Osteocyte (in vitro differentiated cells): ENCODE measurements around the gene ANKRD18B. TPM values are rescaled to one million over a fixed set of nuclear protein-coding genes. Genes with fewer than 3 reads are reported as not detected.
"Not testable (repeated sequence)": the region's sequence is repeated elsewhere in the genome, so short reads cannot be mapped to it uniquely, and the experiment has no call there.

Source experiments
- DNase-seq: peaks from one replicate; pipeline ENCODE4 v3.0.0; 2021; ENCODE audit warnings: mixed read lengths; ENCODE audit not compliant: unreplicated experiment; ENCODE audit errors: extremely low spot score
- H3K27ac Mint-ChIP-seq: one replicate; pipeline ENCODE4 v1.8.0; 2021; ENCODE audit warnings: mild to moderate bottlenecking, mixed read lengths; ENCODE audit not compliant: unreplicated experiment
- H3K27me3 Mint-ChIP-seq: one replicate; pipeline ENCODE4 v1.8.0; 2021; ENCODE audit warnings: mixed read lengths; ENCODE audit not compliant: unreplicated experiment
- H3K36me3 Mint-ChIP-seq: one replicate; pipeline ENCODE4 v1.8.0; 2021; ENCODE audit warnings: mixed read lengths; ENCODE audit not compliant: unreplicated experiment
- H3K4me1 Mint-ChIP-seq: one replicate; pipeline ENCODE4 v1.8.0; 2021; ENCODE audit warnings: mixed read lengths; ENCODE audit not compliant: unreplicated experiment
- H3K4me3 Mint-ChIP-seq: one replicate; pipeline ENCODE4 v1.8.0; 2021; ENCODE audit warnings: mild to moderate bottlenecking, moderate library complexity, mixed read lengths; ENCODE audit not compliant: unreplicated experiment
- H3K9me3 Mint-ChIP-seq: one replicate; pipeline ENCODE4 v1.8.0; 2021; ENCODE audit warnings: mixed read lengths; ENCODE audit not compliant: unreplicated experiment
- total RNA-seq: library from RNA; stranded (reverse); gene quantifications from 2 replicates; pipeline ENCODE4 v1.2.1, GENCODE V29; 2021
- TF ChIP-seq, protein P1 (sequence below): fragments of 200-600 bp; sonication (generic); IDR thresholded peaks from 2 replicates; pipeline ENCODE4 v1.5.0; 2021; ENCODE audit warnings: antibody characterized with exemption, mild to moderate bottlenecking, moderate library complexity

Gene ANKRD18B
- total RNA-seq, 1 donor from 2014 or later: 15.3 TPM

DNA sequence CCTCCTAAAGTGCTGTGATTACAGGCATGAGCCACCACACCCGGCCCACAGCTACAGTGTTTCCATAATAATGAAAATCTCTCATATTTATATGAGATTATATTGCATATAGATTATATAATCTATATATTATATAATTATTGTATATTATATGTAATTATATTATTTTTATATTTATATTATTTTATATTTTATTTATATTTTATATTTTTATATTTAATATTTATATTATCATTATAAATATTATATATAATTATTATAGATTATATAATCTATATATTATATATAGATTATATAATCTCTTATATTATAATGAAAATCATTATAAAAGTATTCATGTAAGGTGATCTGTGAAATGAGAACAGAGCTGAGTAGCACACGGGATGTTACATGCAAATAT lies 11.5 kb downstream of the ANKRD18B start:
- no peak overlapping the region for H3K4me3 Mint-ChIP-seq
- peak overlapping the region; percentile 85 for H3K27ac Mint-ChIP-seq

DNA sequence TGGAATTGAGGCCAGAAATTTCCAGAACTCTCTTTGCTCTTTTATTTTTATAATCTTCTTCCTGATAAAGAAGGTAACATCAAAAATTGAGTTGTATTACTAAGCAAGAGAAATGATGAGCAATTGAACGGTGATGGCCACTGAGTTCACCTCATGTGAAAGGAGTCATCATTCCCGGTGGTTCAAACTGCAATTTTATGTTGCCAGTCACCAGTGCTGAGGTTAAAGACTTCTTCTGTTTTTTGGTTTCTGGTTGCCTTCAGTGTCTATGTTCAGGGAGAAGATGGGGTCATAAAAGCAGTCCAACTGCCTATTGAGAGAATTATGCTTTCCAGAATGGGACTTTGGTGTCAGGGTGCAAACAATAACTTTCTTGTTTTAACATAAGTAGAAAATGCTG lies 19.4 kb downstream of the ANKRD18B start:
- H3K27me3 Mint-ChIP-seq, H3K4me3 Mint-ChIP-seq, DNase-seq, H3K36me3 Mint-ChIP-seq, H3K27ac Mint-ChIP-seq, H3K9me3 Mint-ChIP-seq: not testable (repeated sequence)
- H3K4me1 Mint-ChIP-seq: peaks cover 23% of the 10 kb centered on the region

More for the DNA sequence above, 11.5 kb downstream of the ANKRD18B start:
- peaks cover 4% of the 10 kb centered on the region for H3K36me3 Mint-ChIP-seq
- H3K9me3 Mint-ChIP-seq: no peaks in the 10 kb centered on the region
- DNase-seq: no peak
- no peaks in the 10 kb centered on the region for H3K27me3 Mint-ChIP-seq
- TF ChIP-seq, protein P1, sequence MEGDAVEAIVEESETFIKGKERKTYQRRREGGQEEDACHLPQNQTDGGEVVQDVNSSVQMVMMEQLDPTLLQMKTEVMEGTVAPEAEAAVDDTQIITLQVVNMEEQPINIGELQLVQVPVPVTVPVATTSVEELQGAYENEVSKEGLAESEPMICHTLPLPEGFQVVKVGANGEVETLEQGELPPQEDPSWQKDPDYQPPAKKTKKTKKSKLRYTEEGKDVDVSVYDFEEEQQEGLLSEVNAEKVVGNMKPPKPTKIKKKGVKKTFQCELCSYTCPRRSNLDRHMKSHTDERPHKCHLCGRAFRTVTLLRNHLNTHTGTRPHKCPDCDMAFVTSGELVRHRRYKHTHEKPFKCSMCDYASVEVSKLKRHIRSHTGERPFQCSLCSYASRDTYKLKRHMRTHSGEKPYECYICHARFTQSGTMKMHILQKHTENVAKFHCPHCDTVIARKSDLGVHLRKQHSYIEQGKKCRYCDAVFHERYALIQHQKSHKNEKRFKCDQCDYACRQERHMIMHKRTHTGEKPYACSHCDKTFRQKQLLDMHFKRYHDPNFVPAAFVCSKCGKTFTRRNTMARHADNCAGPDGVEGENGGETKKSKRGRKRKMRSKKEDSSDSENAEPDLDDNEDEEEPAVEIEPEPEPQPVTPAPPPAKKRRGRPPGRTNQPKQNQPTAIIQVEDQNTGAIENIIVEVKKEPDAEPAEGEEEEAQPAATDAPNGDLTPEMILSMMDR: no peak
- H3K4me1 Mint-ChIP-seq: peaks cover 8% of the 10 kb centered on the region

DNA sequence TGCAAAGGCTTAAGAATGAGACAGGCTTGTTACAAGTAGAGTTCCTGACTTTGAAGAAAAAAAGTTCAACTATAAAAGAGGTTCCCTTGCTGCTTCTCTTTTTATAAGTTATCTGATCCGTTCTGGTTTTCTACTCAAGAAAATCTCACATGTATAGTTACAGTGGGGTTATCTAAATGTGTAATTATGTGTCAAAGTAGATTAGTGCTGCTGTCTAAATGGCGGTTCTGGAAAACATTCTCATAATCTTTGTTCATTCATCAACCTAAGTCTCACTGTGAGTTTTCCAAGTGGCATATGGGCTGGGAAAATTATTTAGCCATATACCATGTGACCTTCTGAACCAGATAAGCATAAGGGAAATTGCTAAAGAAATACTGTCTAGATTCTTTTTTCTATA lies 21.7 kb downstream of the ANKRD18B start:
- not testable (repeated sequence) for H3K27ac Mint-ChIP-seq, H3K27me3 Mint-ChIP-seq, H3K9me3 Mint-ChIP-seq, H3K4me3 Mint-ChIP-seq, DNase-seq, H3K36me3 Mint-ChIP-seq
- H3K4me1 Mint-ChIP-seq: peaks cover 46% of the 10 kb centered on the region

DNA sequence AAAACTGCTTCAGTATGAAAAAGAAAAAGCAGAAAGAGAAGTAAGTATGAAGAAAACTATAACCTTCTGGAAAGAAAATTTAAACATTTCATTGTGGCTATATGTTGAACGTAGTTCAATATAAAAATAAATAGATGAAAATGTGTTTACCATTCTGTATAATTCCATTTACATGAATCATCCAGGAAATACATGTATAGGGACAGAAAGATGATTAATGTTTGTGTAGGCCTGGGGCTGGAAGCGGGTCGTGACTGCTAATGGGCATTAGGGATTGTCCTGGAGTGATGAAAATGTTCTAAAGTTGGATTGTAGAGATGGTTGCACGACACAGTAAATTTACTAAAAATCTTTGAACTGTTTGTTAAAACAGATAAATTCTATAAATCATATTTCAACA lies 24.8 kb downstream of the ANKRD18B start:
- not testable (repeated sequence) for H3K27me3 Mint-ChIP-seq, DNase-seq, H3K36me3 Mint-ChIP-seq, H3K4me3 Mint-ChIP-seq, H3K9me3 Mint-ChIP-seq
- Mint-ChIP-seq H3K4me1 (peaks cover 55% of the 10 kb centered on the region), H3K27ac (peak overlapping the region; percentile 97)

DNA sequence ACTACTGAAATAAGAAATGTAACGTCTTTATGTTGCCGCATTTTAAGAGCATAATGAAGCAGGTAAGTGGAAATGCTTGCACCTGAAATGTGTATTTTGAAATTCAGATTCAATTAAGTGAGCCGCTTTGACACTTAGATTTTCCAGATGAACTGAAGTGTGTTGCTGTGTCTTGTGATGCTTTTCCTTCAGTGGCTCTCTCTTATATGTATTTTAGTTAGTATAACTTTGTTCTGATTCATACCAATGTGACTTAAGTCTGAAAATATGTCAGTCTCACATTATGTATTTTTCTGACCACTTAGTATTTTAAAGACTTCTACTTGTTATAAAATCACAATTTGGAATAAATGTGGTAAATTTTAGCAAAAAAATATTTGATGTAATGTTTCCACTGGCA lies 25.4 kb downstream of the ANKRD18B start:
- not testable (repeated sequence) for H3K27me3 Mint-ChIP-seq, H3K9me3 Mint-ChIP-seq, DNase-seq, H3K36me3 Mint-ChIP-seq
- Mint-ChIP-seq H3K4me1 (peaks cover 55% of the 10 kb centered on the region), H3K4me3 (peak overlapping the region; percentile 51), H3K27ac (peak overlapping the region; percentile 97)

DNA sequence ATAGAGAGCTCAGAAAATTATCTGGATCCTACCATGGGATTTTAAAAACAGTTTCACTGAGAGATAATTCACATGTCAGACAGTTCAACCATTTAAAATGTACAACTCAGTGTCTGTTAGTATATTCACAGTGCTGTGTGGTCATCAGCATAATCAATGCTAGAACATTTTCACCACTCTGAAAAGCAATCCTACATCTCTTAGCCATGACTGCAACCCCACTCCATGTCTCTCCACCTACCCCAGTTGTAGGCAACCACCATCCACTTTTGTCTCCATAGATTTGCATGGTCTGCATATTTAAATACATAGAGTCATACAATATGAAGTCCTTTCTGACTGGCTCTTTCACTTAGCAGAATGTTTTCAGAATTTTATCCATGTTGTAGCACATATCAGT lies 27.1 kb downstream of the ANKRD18B start:
- DNase-seq, H3K9me3 Mint-ChIP-seq: not testable (repeated sequence)
- H3K4me1 Mint-ChIP-seq: peaks cover 52% of the 10 kb centered on the region

DNA sequence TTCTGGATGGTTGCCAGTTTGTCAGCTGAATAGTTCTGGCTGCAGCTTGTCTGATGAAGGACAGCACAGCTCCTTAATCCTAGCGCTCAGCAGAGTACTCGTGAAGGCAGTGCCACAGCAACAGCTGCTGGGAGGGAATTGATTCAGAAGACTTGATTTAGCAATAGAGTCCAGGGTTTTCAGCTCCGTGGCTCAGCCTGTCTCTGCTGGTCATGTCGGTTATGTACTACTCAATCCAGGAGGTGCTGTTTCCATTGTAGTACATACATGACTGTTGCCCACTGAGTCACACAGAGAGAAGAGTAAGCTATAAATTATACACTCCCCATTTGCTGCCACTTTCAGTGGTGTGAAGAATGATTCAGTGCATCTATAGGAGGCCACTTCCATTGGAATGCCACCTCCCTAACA lies 28.3 kb downstream of the ANKRD18B start:
- not testable (repeated sequence) for H3K9me3 Mint-ChIP-seq, DNase-seq, H3K36me3 Mint-ChIP-seq, H3K27me3 Mint-ChIP-seq, H3K4me3 Mint-ChIP-seq
- peaks cover 44% of the 10 kb centered on the region for H3K4me1 Mint-ChIP-seq
- peak overlapping the region; percentile 48 for H3K27ac Mint-ChIP-seq

More for the DNA sequence above, 27.1 kb downstream of the ANKRD18B start:
- H3K27ac Mint-ChIP-seq, H3K36me3 Mint-ChIP-seq, H3K4me3 Mint-ChIP-seq, H3K27me3 Mint-ChIP-seq: not testable (repeated sequence)

DNA sequence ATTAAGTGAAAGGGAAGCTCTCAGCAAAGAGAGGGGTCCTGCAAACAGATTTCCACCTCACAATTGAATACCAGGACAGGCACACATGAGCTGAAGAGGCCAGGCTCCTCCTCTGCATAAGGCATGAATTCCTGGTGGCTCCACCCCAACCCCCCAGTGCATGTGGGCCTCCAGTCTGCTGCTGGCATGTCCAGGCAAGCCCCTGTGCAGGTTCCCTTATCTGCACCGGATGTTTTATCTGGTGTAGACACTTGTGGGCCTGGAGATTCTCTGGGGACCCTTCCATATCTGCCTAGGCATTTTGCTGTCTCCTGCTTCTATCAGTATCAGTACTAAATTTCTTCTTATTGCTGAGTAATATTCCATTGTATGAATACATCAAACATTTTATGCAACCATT lies 36.2 kb downstream of the ANKRD18B start:
- DNase-seq, H3K4me1 Mint-ChIP-seq, H3K4me3 Mint-ChIP-seq, H3K9me3 Mint-ChIP-seq, H3K27ac Mint-ChIP-seq, H3K27me3 Mint-ChIP-seq: not testable (repeated sequence)
- H3K36me3 Mint-ChIP-seq: peaks cover 10% of the 10 kb centered on the region

DNA sequence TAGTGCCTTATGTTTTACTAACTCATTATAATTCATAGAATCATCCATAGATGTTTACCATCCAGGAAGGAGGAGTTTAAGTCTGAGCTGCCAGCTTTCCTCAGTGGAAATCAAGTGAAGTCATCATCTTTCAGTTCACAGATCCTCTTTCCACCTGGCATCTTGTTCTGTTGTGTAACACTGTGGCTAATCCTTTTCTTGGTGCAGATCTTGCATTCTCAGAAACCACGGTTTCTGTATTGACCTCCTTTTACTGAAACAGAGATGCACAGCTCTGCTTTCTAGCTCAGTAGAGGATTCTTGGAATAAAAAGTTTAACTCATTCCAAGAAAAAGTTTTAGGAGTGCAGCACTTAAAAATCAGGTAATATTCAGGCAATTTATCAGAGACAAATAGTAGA lies 38.1 kb downstream of the ANKRD18B start:
- DNase-seq: not testable (repeated sequence)

DNA sequence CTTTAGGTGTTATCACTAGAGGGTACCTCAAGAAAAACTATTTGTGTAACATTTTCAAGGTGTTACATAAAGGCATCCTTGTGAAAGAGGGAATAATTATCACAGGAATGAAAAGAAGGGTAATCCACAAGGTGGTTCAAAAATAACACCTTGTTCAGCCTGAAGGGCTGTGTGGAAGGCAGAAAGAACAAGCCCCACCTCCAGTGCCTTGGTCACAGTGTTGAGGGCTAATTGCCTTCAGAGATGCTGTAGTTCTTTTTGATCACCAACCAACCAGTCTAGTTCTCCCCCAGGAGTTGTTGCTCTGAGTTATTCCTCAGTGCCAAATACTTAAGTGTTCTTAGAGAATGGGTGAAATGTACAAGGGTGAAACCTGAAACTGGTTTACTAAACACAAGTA lies 43.7 kb downstream of the ANKRD18B start:
- H3K36me3 Mint-ChIP-seq: peaks cover 26% of the 10 kb centered on the region
- H3K9me3 Mint-ChIP-seq, DNase-seq, H3K27me3 Mint-ChIP-seq, H3K4me3 Mint-ChIP-seq, H3K27ac Mint-ChIP-seq, H3K4me1 Mint-ChIP-seq: not testable (repeated sequence)

More for the DNA sequence above, 38.1 kb downstream of the ANKRD18B start:
- peaks cover 11% of the 10 kb centered on the region for H3K36me3 Mint-ChIP-seq
- not testable (repeated sequence) for H3K4me3 Mint-ChIP-seq, H3K27me3 Mint-ChIP-seq, H3K9me3 Mint-ChIP-seq, H3K27ac Mint-ChIP-seq, H3K4me1 Mint-ChIP-seq

DNA sequence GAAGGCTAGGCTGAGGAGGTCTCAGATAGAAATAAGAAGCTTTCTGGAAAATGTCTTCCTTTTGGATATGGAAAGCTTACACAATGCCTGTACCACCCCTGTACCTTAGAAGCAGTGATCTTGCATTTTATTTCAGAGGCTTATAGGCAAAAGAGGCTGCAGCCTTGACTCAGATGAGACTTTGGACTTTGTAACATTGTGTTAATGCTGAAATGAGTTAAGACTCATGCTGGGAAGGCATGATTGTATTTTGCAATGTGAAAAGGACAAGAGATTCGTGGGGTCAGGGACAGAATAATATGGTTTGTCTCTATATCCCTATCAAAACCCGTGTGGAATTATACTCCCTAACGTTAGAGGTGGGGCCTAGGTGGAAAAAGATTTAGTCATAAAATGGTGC lies 53.7 kb downstream of the ANKRD18B start:
- not testable (repeated sequence) for H3K4me3 Mint-ChIP-seq, H3K9me3 Mint-ChIP-seq, H3K27ac Mint-ChIP-seq, H3K4me1 Mint-ChIP-seq, H3K27me3 Mint-ChIP-seq, DNase-seq
- peaks cover 14% of the 10 kb centered on the region for H3K36me3 Mint-ChIP-seq

DNA sequence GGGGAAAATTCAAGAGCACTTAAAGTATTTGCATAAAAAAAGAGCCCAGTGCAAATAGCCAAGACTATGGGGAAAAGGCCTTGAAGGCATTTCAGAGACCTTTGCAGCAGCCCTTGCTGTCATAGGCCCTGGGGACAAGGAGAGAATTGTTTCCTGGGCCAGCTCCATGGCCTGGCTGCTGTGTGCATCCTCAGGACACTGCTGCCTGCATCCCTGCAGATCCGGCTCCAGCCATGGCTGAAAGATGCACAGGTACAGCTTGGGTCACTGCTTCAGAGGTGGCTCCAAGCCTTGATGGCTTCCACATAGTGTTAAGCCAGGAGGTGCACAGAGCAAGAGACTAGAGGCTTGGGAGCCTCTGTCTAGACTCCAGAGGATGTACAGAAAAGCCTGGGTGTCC lies 55.9 kb downstream of the ANKRD18B start:
- not testable (repeated sequence) for H3K4me3 Mint-ChIP-seq, H3K27me3 Mint-ChIP-seq, H3K9me3 Mint-ChIP-seq, H3K4me1 Mint-ChIP-seq, H3K36me3 Mint-ChIP-seq, H3K27ac Mint-ChIP-seq
- DNase-seq: peak; percentile 62
